ENCODE measurements around the gene ARHGAP22.
A peak's percentile ranks its signal among the peaks of the same experiment; 100 is the strongest.

The ARHGAP22 gene

DNA sequence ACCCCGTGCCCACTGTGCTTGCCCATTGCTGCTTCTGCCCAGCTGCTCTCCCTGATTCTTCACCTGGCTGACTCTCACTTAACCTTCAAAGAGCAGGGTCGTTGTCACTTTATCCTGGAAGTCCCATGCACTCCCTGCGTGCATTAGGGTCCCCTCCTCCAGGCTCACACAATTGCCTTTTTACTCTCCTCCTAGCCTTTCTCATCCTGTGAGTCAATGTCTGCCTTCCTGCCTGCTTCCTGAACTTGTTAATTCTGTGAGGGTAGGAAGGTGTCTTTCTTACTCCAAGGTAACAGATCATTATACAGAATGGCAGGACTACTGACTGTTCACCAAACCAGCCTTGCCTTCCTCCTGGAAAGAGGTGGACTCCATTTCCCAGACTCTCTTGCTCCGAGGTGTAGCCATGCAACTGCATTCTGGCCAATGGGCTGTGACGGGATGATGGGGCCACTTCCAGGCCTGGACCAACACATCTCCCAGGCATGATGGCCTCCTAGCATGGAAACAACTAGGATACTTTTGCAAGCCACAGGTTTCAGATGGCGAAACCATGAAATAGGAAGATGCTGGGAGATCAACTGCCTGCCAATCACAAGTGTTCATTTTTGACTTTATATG lies 54.7 kb downstream of the ARHGAP22 start:
- DNase-seq, result no peak

DNA sequence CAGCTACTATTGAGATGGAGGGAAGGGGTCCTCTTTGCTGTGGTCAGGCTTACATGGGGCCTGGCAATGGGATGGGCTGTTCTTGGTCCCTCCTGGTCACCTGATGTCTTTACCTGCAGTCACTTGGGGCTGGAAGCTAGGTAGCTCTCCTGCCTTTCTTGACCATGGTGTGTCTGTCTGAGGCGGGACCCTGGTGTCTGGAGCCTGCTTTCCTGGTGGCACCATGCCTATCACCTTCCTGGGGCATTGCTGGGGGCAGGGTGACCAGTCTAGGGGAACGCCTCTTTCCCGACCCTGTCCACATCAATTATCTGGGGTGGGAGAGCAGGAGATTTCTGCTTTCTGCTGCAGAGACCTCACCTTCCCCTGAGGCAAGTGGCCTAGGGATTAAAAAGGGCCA lies 55.6 kb downstream of the ARHGAP22 start:
- no peak for DNase-seq

DNA sequence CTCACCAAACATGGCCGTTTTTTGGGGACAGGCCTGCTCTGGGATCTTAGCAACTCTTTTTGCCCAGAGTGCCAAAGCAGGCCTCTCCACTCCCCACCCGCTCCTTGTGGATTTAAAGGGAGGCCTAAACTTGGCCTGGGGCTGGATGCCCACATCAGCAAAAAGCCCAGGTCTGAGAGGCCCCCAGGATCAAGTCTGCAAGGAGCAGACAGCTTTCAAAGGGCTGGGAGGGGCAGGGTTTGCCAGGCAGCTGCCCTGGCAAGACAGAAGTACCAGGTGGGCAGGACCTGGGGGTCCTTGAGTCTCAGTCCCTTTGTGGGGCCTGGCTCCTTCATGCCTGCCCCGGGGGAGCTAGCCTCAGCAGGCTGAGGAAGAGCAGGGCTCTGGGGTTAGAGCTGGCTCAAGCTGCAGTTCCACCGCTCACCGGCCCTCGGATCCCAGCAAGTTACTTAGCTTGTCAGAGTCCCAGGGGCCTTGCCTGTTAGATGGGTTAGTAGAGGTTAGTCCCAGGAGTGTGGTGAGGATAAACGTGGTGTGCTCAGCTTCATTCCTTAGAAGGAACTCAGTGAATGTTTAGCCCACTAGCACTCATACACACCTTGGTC lies 56.2 kb downstream of the ARHGAP22 start:
- no peak for DNase-seq

GRCh38 chr10:48547981-48548380 lies 56.9 kb downstream of the ARHGAP22 start:
- no peak for DNase-seq

GRCh38 chr10:48547061-48547895 lies 57.6 kb downstream of the ARHGAP22 start:
- DNase-seq, result no peak

GRCh38 chr10:48545462-48546145 lies 59.3 kb downstream of the ARHGAP22 start:
- DNase-seq, result peak; percentile 11

- DNase-seq, result no peak
These were observed 61.6 kb downstream of the ARHGAP22 start for GRCh38 chr10:48543182-48543844.

DNA sequence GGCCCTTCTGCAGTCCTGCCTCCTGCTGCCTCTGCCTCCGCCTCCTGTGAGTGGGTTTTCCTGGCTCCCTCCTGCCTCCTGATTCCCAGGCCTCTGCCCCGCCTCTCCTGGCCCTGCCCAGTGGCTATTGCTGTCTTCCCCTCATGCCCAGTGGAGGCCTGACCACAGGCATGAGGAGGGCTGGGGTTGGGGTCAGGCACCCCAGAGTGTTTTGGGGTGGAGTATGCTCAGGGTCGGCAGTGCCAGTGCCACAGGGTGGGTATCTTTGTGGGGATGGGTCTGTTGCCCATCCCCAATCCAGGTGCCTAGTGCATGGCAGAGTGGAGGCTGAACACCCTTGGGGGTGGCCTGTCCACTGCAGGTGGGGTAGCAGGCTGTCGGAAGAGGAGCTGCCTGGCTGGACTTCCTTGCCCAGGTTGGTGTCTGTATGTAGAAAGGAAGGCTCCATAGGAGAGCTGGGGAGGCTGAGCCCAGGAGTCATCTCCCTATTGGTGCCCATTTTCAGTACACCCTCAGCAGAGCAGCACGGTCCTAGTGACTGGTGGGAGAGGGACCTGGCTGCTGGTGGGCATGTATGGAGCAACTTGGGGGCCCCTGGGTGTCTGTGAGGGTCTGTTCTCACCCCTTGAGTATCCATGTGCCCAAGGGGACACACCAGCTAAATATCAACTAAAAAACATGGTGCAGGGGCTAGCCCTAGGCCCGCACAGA lies 62.2 kb downstream of the ARHGAP22 start:
- no peak for DNase-seq

DNA sequence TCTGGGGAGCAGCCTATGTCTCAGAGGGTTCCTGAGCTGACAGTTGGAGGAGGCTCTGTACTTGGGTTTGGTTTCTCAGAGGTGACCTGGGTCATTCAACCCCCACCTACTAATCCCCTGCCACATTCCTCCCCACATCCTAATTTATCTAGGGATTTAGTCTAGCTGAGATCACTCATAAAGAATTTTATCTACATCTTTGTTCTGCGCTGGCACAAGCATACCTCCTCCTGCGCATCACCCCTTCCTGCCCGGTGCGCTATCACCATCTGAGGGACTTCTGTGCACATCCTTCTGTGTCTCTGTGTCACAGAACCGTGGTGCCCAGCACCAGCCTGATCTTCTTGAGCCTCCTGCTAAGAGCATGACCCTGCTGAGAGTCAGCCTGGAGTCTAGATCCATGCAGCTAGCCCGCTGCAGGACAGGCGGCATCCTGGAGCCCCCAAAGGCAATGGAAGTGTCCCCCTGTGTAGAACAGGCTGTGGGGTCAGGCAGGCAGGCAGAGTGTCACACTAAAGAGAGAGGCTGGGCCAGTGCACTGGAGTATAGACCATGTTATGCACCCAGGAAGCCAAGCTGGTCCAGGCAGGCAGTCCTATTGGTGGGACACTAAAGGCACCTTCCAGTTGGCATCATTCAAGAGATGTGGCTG lies 63.6 kb downstream of the ARHGAP22 start:
- DNase-seq, result no peak

DNA sequence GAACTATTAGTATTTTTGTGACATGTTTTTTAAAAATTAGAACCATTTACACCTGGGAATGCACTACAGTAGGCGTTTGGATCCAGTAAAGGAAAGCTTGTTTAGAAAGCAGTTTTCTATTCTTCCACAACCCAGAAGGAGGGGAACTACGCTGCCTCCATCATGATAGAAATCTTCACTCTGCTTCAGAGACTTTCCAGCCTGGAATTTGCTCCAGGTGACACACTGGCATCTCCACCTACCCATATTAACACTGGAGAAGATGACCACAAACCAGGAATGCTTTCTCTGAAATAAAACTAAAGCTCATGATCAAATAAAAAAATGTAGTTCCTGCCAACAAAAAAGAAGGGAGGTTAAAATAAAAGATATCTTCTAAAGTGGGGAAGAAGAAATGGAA lies 66.3 kb downstream of the ARHGAP22 start:
- no peak for DNase-seq

DNA sequence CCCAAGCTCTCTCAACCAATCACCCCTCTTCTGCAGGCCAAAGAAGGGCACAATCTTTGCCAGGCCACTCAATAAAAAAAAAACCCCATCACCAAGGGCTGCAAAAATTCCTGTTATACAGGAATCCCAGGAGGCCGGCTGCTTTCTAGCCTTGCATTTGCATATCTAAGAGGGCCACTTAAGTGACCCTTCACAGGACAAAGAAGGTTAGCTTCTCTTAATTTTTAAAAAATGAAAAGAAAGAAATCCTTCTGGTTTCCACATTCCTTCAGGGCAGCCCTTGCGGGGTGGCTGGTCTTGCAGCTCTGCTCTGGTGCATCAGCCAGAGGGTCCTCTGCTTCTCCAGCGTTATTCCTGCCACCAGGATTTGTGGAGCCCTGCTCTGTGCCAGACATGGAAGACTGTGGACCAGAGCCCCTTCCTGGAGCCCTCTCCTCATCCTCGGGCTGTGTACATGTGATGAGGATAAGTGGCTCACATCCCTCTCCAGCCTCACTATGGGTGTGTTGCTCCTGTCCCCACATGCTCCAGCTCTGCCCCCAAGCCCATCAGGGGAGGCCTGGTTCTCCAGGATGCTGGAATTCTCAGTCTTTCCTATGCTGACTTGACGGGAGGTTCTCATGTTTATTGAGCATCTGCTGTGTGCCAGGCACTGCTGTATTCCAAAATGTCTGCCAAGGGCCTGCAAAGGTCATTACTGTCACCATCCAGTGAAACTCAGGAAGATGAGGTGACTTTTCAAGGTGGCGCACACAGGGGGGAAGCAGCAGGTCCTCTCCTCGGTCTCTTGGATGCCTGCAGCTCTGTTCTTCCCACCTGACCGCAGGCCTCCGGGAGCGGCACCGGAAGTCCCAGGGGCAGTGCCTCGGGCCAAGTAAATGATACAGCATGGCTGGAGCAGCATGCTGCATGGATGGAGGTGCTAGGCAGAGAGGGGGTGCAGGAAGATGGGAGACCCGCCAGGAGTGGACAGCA lies 67.7 kb downstream of the ARHGAP22 start:
- DNase-seq, result no peak

- DNase-seq, result no peak
These were observed 68.7 kb downstream of the ARHGAP22 start for GRCh38 chr10:48536156-48536500.

- DNase-seq, result peak; percentile 65
These were observed 69.3 kb downstream of the ARHGAP22 start for GRCh38 chr10:48535416-48536155.

- peak; percentile 72 for DNase-seq
These were observed 70.7 kb downstream of the ARHGAP22 start for GRCh38 chr10:48533951-48534720.

DNA sequence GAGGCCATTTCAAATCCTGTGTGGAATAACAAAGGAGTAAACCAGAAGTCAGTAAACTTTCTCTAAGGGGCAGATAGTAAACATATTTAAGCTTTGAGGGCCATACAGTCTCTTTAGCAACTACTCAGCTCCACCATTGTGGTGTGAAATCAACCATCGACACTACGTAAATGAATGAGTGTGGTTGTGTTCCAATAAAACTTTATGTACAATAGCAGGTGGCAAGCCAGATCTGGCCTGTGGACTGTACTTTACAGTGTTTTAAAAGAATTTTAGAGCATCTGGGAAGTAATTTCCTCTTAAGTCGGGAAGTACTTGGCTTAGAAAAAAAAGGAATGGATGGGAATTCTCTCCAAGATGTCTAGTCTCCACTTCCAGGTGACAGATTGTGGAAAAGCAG lies 71.3 kb downstream of the ARHGAP22 start:
- DNase-seq, result no peak

- DNase-seq, result no peak
These were observed 73.4 kb downstream of the ARHGAP22 start for GRCh38 chr10:48531486-48531885.

GRCh38 chr10:48529331-48529730 lies 75.5 kb downstream of the ARHGAP22 start:
- no peak for DNase-seq

GRCh38 chr10:48527756-48528155 lies 77.1 kb downstream of the ARHGAP22 start:
- DNase-seq, result no peak
